ENCODE data around the gene TICRR. TPM values are rescaled to one million over a fixed set of nuclear protein-coding genes. Genes with fewer than 3 reads are reported as not detected.

The TICRR gene
- total and polyA plus RNA-seq, 2 of the 8 experiments (the other 6 are each of a cell fraction or from before 2014, with no cell fraction given) = 13.1 to 34.8 TPM

DNA sequence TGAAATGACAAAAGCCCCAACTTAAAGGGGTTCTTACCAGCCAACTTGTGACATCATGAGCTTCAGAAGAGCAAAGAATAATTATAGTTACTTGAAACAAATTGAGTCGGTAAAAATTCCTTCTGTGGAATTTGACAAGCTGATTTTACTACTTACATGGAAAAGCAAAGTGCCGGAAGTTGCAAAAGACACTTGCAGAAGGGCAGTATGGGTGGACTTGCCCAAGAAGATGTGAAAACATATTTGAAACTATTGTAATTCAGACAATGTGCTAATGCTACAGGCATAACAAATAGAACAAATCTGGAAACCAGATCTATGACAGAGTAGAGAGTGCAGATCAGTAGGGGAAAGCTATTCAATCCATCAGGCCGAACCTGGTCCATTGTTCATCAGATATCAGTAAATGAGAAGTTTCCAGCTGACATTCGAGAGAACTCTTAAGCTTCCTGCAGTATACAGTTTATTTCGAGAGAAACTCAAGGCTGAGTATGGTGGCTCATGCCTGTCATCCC lies 82.5 kb downstream of the TICRR start:
- Histone ChIP-seq H3K23ac (ENCODE audit: insufficient read length) (no peak overlapping the region), H3K18ac (ENCODE audit: extremely low read depth, low read length) (no peak overlapping the region), H2BK12ac (ENCODE audit: low read depth, low read length) (no peak overlapping the region), H3K4ac (replicated peaks; ENCODE audit: insufficient read length, low read depth, low read length) (no peak overlapping the region), H3K4me3 (ENCODE audit: extremely low read depth in 1 of 4, insufficient read depth in 2 of 4, low read depth in 3 of 4, low read length in 4 of 4) (no peak overlapping the region), H3K56ac (replicated peaks; ENCODE audit: insufficient read length, low read depth, low read length) (no peak overlapping the region), H3K27ac (ENCODE audit: low read depth, low read length) (no peak overlapping the region), H2BK15ac (ENCODE audit: low read length) (no peak overlapping the region), H2BK20ac (ENCODE audit: low read length) (no peak overlapping the region), H3K23me2 (ENCODE audit: low read depth, low read length) (peaks cover 5% of the 10 kb centered on the region; the same call in 1 of the 2 replicates), H3K79me2 (ENCODE audit: control insufficient read depth in 1 of 2, insufficient read depth in 2 of 2, low read length in 2 of 2) (peaks cover 0 to 8% of the 10 kb centered on the region in 2 experiments; a peak in 2 of 4 replicates), H2AFZ (ENCODE audit: low read length) (no peak overlapping the region), H3K27me3 (replicated peaks in 1 of 4; ENCODE audit: control insufficient read depth in 3 of 4, extremely low read depth in 1 of 4, insufficient read depth in 3 of 4, low read length in 3 of 4) (no peaks in the 10 kb centered on the region; a peak in 1 of 7 replicates), H2BK120ac (replicated peaks; ENCODE audit: low read depth, low read length) (no peak overlapping the region), H3K79me1 (ENCODE audit: low read depth, low read length) (peaks cover 5% of the 10 kb centered on the region; the same call in 1 of the 2 replicates), H2BK5ac (ENCODE audit: low read depth, low read length) (no peak overlapping the region), H3K9me3 (ENCODE audit: insufficient read depth in 2 of 2, low read depth in 1 of 2, low read length in 1 of 2) (no peaks in the 10 kb centered on the region), H3K36me3 (ENCODE audit: control insufficient read depth in 2 of 4, insufficient read depth in 4 of 4, low read length in 3 of 4) (no peaks in the 10 kb centered on the region), H2AK5ac (ENCODE audit: low read depth, low read length) (no peak overlapping the region), H3K4me2 (ENCODE audit: insufficient read depth in 1 of 2, low read depth in 2 of 2, low read length in 2 of 2) (no peak overlapping the region), H3K14ac (ENCODE audit: insufficient read length) (no peak overlapping the region), H4K8ac (ENCODE audit: extremely low read depth, insufficient read depth, low read length) (no peak overlapping the region), H4K20me1 (replicated peaks in 1 of 2; ENCODE audit: control insufficient read depth in 1 of 2, insufficient read depth in 2 of 2, low read length in 2 of 2) (peaks cover 0 to 3% of the 10 kb centered on the region in 2 experiments), H3K4me1 (replicated peaks in 1 of 4; ENCODE audit: control insufficient read depth in 3 of 4, insufficient read depth in 4 of 4, low read length in 3 of 4) (peaks cover 0 to 2% (median under 1%) of the 10 kb centered on the region in 4 experiments; a peak in 2 of 7 replicates), H4K5ac (ENCODE audit: insufficient read length, low read depth, low read length) (no peak overlapping the region), H3K9ac (replicated peaks in 1 of 4; ENCODE audit: extremely low read depth in 1 of 4, low read depth in 3 of 4, low read length in 3 of 4) (no peak overlapping the region), H4K91ac (replicated peaks; ENCODE audit: insufficient read length, low read length) (no peak overlapping the region)
- CTCF ChIA-PET (ENCODE audit: partially characterized antibody) = interaction anchor here (1.1 to 4.4 kb wide), 5 partner anchors 10 to 103 kb away, joined by 3 to 34 read pairs (median 4); no protein-coding TSS in a partner anchor
- 85% methylated on average over 5 of the region's 5 CpGs; no CpG with 5 or more reads in 1 of the 2 experiments for WGBS, 2 experiments (ENCODE audit: extremely low coverage in 1 of 2, insufficient coverage in 1 of 2, insufficient read length in 1 of 2, insufficient replicate concordance in 2 of 2, low coverage in 1 of 2, low lambda C conversion rate in 2 of 2, missing lambda C conversion rate in 1 of 2)
- DNase-seq (ENCODE audit: low read depth in 1 of 2, low spot score in 2 of 2) (no peak), FAIRE-seq (no peak)
- POLR2A ChIA-PET (ENCODE audit: partially characterized antibody) = no interaction called here
- TF ChIP-seq SRF (IDR thresholded peaks at IDR 0.05; ENCODE audit: low read depth, low read length) (no peak), YY1 (IDR thresholded peaks at IDR 0.05; ENCODE audit: low read depth, low read length) (no peak), BACH1 (IDR thresholded peaks at IDR 0.05; ENCODE audit: low read length) (no peak), NANOG (IDR thresholded peaks at IDR 0.05; ENCODE audit: insufficient read depth, low read depth, low read length, poor library complexity, severe bottlenecking) (no peak), RFX5 (IDR thresholded peaks at IDR 0.05; ENCODE audit: borderline replicate concordance, low read depth, low read length) (no peak), GABPA (IDR thresholded peaks at IDR 0.05; ENCODE audit: borderline replicate concordance, insufficient read depth, low read length) (no peak)
- TF ChIP-seq, protein P1, sequence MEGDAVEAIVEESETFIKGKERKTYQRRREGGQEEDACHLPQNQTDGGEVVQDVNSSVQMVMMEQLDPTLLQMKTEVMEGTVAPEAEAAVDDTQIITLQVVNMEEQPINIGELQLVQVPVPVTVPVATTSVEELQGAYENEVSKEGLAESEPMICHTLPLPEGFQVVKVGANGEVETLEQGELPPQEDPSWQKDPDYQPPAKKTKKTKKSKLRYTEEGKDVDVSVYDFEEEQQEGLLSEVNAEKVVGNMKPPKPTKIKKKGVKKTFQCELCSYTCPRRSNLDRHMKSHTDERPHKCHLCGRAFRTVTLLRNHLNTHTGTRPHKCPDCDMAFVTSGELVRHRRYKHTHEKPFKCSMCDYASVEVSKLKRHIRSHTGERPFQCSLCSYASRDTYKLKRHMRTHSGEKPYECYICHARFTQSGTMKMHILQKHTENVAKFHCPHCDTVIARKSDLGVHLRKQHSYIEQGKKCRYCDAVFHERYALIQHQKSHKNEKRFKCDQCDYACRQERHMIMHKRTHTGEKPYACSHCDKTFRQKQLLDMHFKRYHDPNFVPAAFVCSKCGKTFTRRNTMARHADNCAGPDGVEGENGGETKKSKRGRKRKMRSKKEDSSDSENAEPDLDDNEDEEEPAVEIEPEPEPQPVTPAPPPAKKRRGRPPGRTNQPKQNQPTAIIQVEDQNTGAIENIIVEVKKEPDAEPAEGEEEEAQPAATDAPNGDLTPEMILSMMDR (IDR thresholded peaks at IDR 0.05; ENCODE audit: control extremely low read depth in 1 of 3, insufficient read depth in 1 of 3, low read depth in 1 of 3, low read length in 3 of 3) = no peak
- TF ChIP-seq, protein P2, sequence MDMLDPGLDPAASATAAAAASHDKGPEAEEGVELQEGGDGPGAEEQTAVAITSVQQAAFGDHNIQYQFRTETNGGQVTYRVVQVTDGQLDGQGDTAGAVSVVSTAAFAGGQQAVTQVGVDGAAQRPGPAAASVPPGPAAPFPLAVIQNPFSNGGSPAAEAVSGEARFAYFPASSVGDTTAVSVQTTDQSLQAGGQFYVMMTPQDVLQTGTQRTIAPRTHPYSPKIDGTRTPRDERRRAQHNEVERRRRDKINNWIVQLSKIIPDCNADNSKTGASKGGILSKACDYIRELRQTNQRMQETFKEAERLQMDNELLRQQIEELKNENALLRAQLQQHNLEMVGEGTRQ (IDR thresholded peaks at IDR 0.05; ENCODE audit: low read length) = no peak
- TF ChIP-seq, protein P3, sequence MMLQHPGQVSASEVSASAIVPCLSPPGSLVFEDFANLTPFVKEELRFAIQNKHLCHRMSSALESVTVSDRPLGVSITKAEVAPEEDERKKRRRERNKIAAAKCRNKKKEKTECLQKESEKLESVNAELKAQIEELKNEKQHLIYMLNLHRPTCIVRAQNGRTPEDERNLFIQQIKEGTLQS (IDR thresholded peaks at IDR 0.05; ENCODE audit: insufficient read depth, low read depth, low read length) = no peak
